HL-60 (cell line): ENCODE measurements around the gene OR4K1.

ENCODE experiments used
- DNase-seq, 2 experiments: peaks; one replicate each; pipeline ENCODE4 v3.0.0-alpha.2; 2010 to 2020; ENCODE audit warnings: low read depth in 1 of 2, low spot score in 1 of 2
- H3K27ac ChIP-seq: fragments of 250-450 bp; sonication (Bioruptor Pico); replicated peaks from 2 replicates; pipeline ENCODE4 v1.5.1; 2020; ENCODE audit warnings: mild to moderate bottlenecking, moderate library complexity
- H3K27me3 ChIP-seq: fragments of 250-450 bp; sonication (Bioruptor Pico); 2 replicates; pipeline ENCODE4 v1.5.1; 2021; ENCODE audit warnings: mild to moderate bottlenecking, moderate library complexity; ENCODE audit not compliant: insufficient read depth, poor library complexity, severe bottlenecking
- H3K4me3 ChIP-seq: replicated peaks from 2 replicates; pipeline ENCODE4 v1.5.1; 2011; ENCODE audit warnings: mild to moderate bottlenecking, control low read depth, low read length; ENCODE audit not compliant: insufficient read depth
- CTCF ChIP-seq: IDR thresholded peaks from one replicate; pipeline ENCODE4 v1.5.1; 2011; ENCODE audit warnings: low read length, control low read depth, inconsistent platforms; ENCODE audit not compliant: insufficient read depth
- GABPA ChIP-seq: IDR thresholded peaks from 2 replicates; pipeline ENCODE4 v1.6.1; 2012; ENCODE audit warnings: low read depth
- POLR2AphosphoS5 ChIP-seq: IDR thresholded peaks from 2 replicates; pipeline ENCODE4 v1.6.1; 2012; ENCODE audit warnings: low read depth
- SPI1 ChIP-seq: IDR thresholded peaks from 2 replicates; pipeline ENCODE4 v1.6.1; 2012; ENCODE audit warnings: low read depth, mild to moderate bottlenecking, borderline replicate concordance
- long read RNA-seq: library from polyadenylated mRNA; unstranded; transcript quantifications from one replicate; pipeline ENCODE4 v2.0.0, GENCODE V29; 2020
- TF ChIP-seq, protein P1 (sequence below): IDR thresholded peaks from 2 replicates; pipeline ENCODE4 v1.6.1; 2012; ENCODE audit warnings: low read depth; ENCODE audit not compliant: insufficient replicate concordance

The OR4K1 gene
- long read RNA-seq = 0 reads

- Histone ChIP-seq H3K4me3 (no peak within 1 kb of the TSS), H3K27ac (no peak within 1 kb of the TSS), H3K27me3 (no peaks in the 10 kb centered on the region)
- no peak for DNase-seq
- TF ChIP-seq SPI1 (no peak), POLR2AphosphoS5 (no peak), CTCF (no peak), GABPA (no peak)
- TF ChIP-seq, protein P1, sequence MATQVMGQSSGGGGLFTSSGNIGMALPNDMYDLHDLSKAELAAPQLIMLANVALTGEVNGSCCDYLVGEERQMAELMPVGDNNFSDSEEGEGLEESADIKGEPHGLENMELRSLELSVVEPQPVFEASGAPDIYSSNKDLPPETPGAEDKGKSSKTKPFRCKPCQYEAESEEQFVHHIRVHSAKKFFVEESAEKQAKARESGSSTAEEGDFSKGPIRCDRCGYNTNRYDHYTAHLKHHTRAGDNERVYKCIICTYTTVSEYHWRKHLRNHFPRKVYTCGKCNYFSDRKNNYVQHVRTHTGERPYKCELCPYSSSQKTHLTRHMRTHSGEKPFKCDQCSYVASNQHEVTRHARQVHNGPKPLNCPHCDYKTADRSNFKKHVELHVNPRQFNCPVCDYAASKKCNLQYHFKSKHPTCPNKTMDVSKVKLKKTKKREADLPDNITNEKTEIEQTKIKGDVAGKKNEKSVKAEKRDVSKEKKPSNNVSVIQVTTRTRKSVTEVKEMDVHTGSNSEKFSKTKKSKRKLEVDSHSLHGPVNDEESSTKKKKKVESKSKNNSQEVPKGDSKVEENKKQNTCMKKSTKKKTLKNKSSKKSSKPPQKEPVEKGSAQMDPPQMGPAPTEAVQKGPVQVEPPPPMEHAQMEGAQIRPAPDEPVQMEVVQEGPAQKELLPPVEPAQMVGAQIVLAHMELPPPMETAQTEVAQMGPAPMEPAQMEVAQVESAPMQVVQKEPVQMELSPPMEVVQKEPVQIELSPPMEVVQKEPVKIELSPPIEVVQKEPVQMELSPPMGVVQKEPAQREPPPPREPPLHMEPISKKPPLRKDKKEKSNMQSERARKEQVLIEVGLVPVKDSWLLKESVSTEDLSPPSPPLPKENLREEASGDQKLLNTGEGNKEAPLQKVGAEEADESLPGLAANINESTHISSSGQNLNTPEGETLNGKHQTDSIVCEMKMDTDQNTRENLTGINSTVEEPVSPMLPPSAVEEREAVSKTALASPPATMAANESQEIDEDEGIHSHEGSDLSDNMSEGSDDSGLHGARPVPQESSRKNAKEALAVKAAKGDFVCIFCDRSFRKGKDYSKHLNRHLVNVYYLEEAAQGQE = no peak
Measured at GRCh38 chr14:19930617-19931016, at the start of gene OR4K1. TSS of gene OR4K1 (plus strand) at chr14:19930917. CDS start at chr14:19935667, 4,750 bp downstream.

- Histone ChIP-seq H3K4me3 (no peak overlapping the region), H3K27me3 (no peaks in the 10 kb centered on the region), H3K27ac (no peak overlapping the region)
- DNase-seq = no peak
- TF ChIP-seq SPI1 (no peak), GABPA (no peak), POLR2AphosphoS5 (no peak), CTCF (no peak)
- TF ChIP-seq, protein P1 = no peak
Measured at GRCh38 chr14:19895282-19895681, 35.4 kb upstream of the OR4K1 start.

DNA sequence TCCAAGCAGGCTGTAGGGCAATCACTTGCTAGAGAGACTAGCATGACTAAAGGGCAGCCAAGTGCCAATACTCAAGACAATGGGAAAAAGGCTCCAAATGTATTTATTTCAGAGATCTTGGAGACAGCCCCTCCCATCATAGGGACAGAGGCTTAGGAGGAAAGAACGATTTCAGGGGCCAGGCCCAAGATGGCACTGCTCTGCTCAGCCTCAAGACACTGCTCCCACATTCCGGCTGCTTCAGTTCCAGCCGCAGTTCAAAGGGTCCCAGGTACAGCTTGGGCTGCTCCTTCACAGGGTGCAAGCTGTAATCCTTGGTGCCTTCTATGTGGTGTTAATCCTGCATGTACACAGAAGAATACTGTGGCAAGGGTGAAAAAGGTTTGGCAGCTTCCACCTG lies 29.7 kb upstream of the OR4K1 start:
- TF ChIP-seq, protein P1 = no peak
- TF ChIP-seq SPI1 = no peak
- TF ChIP-seq CTCF = no peak
- TF ChIP-seq GABPA = no peak
- no peak for TF ChIP-seq POLR2AphosphoS5
- Histone ChIP-seq H3K27ac (no peak overlapping the region), H3K4me3 (no peak overlapping the region), H3K27me3 (no peaks in the 10 kb centered on the region)
- DNase-seq = no peak
